ENCODE results near the gene PRMT1. TPM values are rescaled to one million over a fixed set of nuclear protein-coding genes. Genes with fewer than 3 reads are reported as not detected.

Gene PRMT1
- total and polyA plus RNA-seq, 9 of the 15 experiments (the other 6 are each of a cell fraction or from before 2014, with no cell fraction given): 13.3 to 464 (median 326) TPM

- TF ChIP-seq E2F8 (IDR thresholded peaks at IDR 0.05; ENCODE audit: low read depth, partially characterized antibody) (peak; percentile 62), HDAC3 (IDR thresholded peaks at IDR 0.05; ENCODE audit: borderline replicate concordance, partially characterized antibody) (no peak), JUN (IDR thresholded peaks at IDR 0.05; ENCODE audit: borderline replicate concordance, low read depth, low read length) (peak; percentile 93), JUN (CRISPR knock-in tag; IDR thresholded peaks at IDR 0.05; ENCODE audit: borderline replicate concordance) (peak; percentile 96), ZBTB12 (CRISPR knock-in tag; IDR thresholded peaks at IDR 0.05) (no peak; the same call in 1 of the 2 replicates), BCOR (IDR thresholded peaks at IDR 0.05) (peak; percentile 46; the same call in 1 of the 2 replicates), ETV1 (tag; conservative IDR thresholded peaks at IDR 0.05; ENCODE audit: low read depth) (peak; percentile 97), TCF3 (CRISPR knock-in tag; IDR thresholded peaks at IDR 0.05) (no peak), NR2C2 (CRISPR knock-in tag; IDR thresholded peaks at IDR 0.05) (0 out of 2 replicates have a peak, but pooled peaks have one; percentile 41), NR2C2 (tag; IDR thresholded peaks at IDR 0.05) (no peak; the same call in 1 of the 2 replicates), POLR2AphosphoS5 (IDR thresholded peaks at IDR 0.05; ENCODE audit: control insufficient read depth, insufficient read depth, low read depth, low read length) (peak; percentile 75), ZFP36 (IDR thresholded peaks at IDR 0.05; ENCODE audit: low read depth, low read length, partially characterized antibody) (no peak), IFI16 (CRISPR knock-in tag; IDR thresholded peaks at IDR 0.05) (no peak), ILF3 (IDR thresholded peaks at IDR 0.05; ENCODE audit: borderline replicate concordance) (no peak), ZNF12 (CRISPR knock-in tag; IDR thresholded peaks at IDR 0.05) (peak; percentile 21; the same call in 1 of the 2 replicates), U2AF1 (optimal IDR thresholded peaks at IDR 0.05; ENCODE audit: low read depth, low read length) (no peak), PREB (CRISPR knock-in tag; IDR thresholded peaks at IDR 0.05) (no peak), KLF6 (CRISPR knock-in tag; IDR thresholded peaks at IDR 0.05; ENCODE audit: borderline replicate concordance) (no peak), L3MBTL2 (IDR thresholded peaks at IDR 0.05) (peak; percentile 14; the same call in 1 of the 2 replicates), ZNF695 (CRISPR knock-in tag; IDR thresholded peaks at IDR 0.05) (no peak), SMARCA4 (IDR thresholded peaks at IDR 0.05) (peak; percentile 77), TSC22D4 (tag; IDR thresholded peaks at IDR 0.05) (no peak), ZNF780A (CRISPR knock-in tag; IDR thresholded peaks at IDR 0.05) (no peak)
Measured at GRCh38 chr19:49640113-49640898, 36.8 kb upstream of the PRMT1 start, which contains the start of gene RRAS (continued).
